Heart right ventricle (tissue), 16 donors: ENCODE measurements around the gene EML1. TPM values are rescaled to one million over a fixed set of nuclear protein-coding genes. Genes with fewer than 3 reads are reported as not detected.
A peak's percentile ranks its signal among the peaks of the same experiment; 100 is the strongest.

Experiments used
- ATAC-seq, 8 donors: fragments of 200-7000 bp; cut with Tn5 transposase; one replicate each; pipeline ENCODE4 v1.9.1; 2020; ENCODE audit warnings: mild to moderate bottlenecking in 8 of 8, moderate library complexity in 8 of 8, moderate number of reproducible peaks in 1 of 8
- DNase-seq, 2 donors: peaks; one replicate each; pipeline ENCODE4 v3.0.0-alpha.2; 2020
- H3K27ac ChIP-seq, 10 donors: fragments of 200-600 bp; sonication (generic) in 2 of 10; one replicate each; pipeline versions ENCODE4 v1.5.0 to v1.8.0; 2020 to 2022; ENCODE audit warnings: mild to moderate bottlenecking in 3 of 10
- H3K27me3 ChIP-seq, 7 donors: fragments of 200-600 bp; one replicate each; pipeline ENCODE4 v1.8.0; 2021 to 2022; ENCODE audit warnings: mild to moderate bottlenecking in 2 of 7
- H3K36me3 ChIP-seq, 9 donors: fragments of 200-600 bp; sonication (generic) in 1 of 9; one replicate each; pipeline versions ENCODE4 v1.5.0 to v1.8.0; 2020 to 2022; ENCODE audit warnings: mild to moderate bottlenecking in 2 of 9
- H3K4me1 ChIP-seq, 9 donors: fragments of 200-600 bp; sonication (generic) in 1 of 9; one replicate each; pipeline versions ENCODE4 v1.5.0 to v1.8.0; 2020 to 2022; ENCODE audit warnings: mild to moderate bottlenecking in 4 of 9
- H3K4me3 ChIP-seq, 10 donors: fragments of 200-600 bp; sonication (generic) in 2 of 10; one replicate each; pipeline versions ENCODE4 v1.5.0 to v1.8.0; 2020 to 2022; ENCODE audit warnings: mild to moderate bottlenecking in 7 of 10, moderate library complexity in 2 of 10
- H3K9me3 ChIP-seq, 11 donors: fragments of 200-600 bp in 10 of 11; sonication (generic) in 2 of 11; one replicate each; pipeline versions ENCODE4 v1.5.0 to v1.8.0; 2013 to 2022; ENCODE audit warnings: mild to moderate bottlenecking in 2 of 11, control low read depth in 1 of 11, moderate library complexity in 1 of 11
- CTCF ChIP-seq, 9 donors: fragments of 200-600 bp; sonication (generic) in 2 of 9; IDR thresholded peaks; one replicate each; pipeline versions ENCODE4 v1.5.0 to v1.8.0; 2021 to 2022; ENCODE audit warnings: antibody characterized with exemption in 9 of 9, mild to moderate bottlenecking in 5 of 9, moderate library complexity in 1 of 9
- WGBS, 2 donors: extraction: QIAGEN DNeasy Blood & Tissue Kit; methylation state at CpG; one replicate each; pipeline ENCODE4 v1.1.7; 2013; ENCODE audit warnings: inconsistent platforms in 1 of 2; 5-methylcytosine and 5-hydroxymethylcytosine counted together
- intact Hi-C, 10 donors: fragments of 100-400 bp; cut with DNase I; formaldehyde crosslinking; loops; one replicate each; pipeline versions ENCODE4 v1.11.1 to v1.14.2; 2022
- polyA plus RNA-seq, 2 donors: library from polyadenylated mRNA; stranded (reverse); fragments of 200-250 nt; gene quantifications; one replicate each; pipeline ENCODE4 v1.2.3, GENCODE V29; 2013
- total RNA-seq, 10 donors: library from RNA; stranded (reverse); fragmentation: NEBNext Ultra II Directional in 3 of 10; extraction: Animal tissue kit (Norgen Biotek cat#: 25700) in 3 of 10; gene quantifications; one replicate each; pipeline versions ENCODE4 v1.2.1 to v1.2.4, GENCODE V29; 2021 to 2023
- donor health status: Arrhythmogenic right ventricular cardiomyopathy.
- donor health status: ischemic (EF 13 %, LVEDD 7.1; RV severe dilation, severe dysfunction).
- donor health status: healthy with polysubstance abuse.
- donor health status: DM: no; HTN: yes; CAD: no.
- donor health status: DM: no; HTN: no; CAD: no.
- donor health status: ischemic (EF 25% LVEDD 6.9; RV normal size, moderate dysfunction).
- donor health status: ischemic (EF 25% LVEDD 5.7; RV mildly dilated, moderate dysfunction).
- donor health status: healthy.
- donor health status: DM: yes; HTN: yes; CAD: no.
- donor health status: Ischemic cardiomyopathy.
- donor health status: ischemic (EF 35%, LVEDD 5.7; RV mildly dilated, moderate dysfunction).
- donor health status: nonischemic (EF 11% LVEDD 7.7; RV severe dilation, severe dysfunction).
- donor health status: DM: yes; HTN: yes; CAD: no.
- donor health status: PGD.
- donor health status: ischemic (EF 29% LVEDD 5.4; RV normal size, mild dysfunction).
- donor health status: nonischemic (EF 23%, LVEDD 6.1; RV moderate dilation, normal function).

The EML1 gene
- total and polyA plus RNA-seq, 12 donors, result 9.1 to 49.2 (median 33.8) TPM

GRCh38 chr14:99840774-99841305 lies 47.6 kb downstream of the EML1 start:
- DNase-seq, result no peak
- peak overlapping the region in 1 of 10 donors; percentile 12 for H3K27ac ChIP-seq
- 59 to 71% methylated on average over 5 of the region's 5 CpGs for WGBS, 2 donors
- H3K27me3 ChIP-seq, result no peaks in the 10 kb centered on the region
- no peaks in the 10 kb centered on the region for H3K36me3 ChIP-seq
- no peak for TF ChIP-seq CTCF (IDR thresholded peaks at IDR 0.05)
- no peak overlapping the region for H3K4me3 ChIP-seq
- intact Hi-C loops, result no loop called here
- H3K9me3 ChIP-seq, result no peaks in the 10 kb centered on the region
- H3K4me1 ChIP-seq, result peaks cover 0 to 55% (median 29%) of the 10 kb centered on the region in 9 donors
- ATAC-seq, result peak in 5 of 8 donors; percentile 46 to 60 (median 49)

GRCh38 chr14:99841436-99842071 lies 48.3 kb downstream of the EML1 start:
- intact Hi-C loops, result no loop called here
- Histone ChIP-seq H3K27ac (no peak overlapping the region), H3K27me3 (no peaks in the 10 kb centered on the region), H3K4me1 (peaks cover 0 to 53% (median 29%) of the 10 kb centered on the region in 9 donors), H3K4me3 (no peak overlapping the region), H3K36me3 (no peaks in the 10 kb centered on the region), H3K9me3 (peaks cover 0 to 7% (median 0%) of the 10 kb centered on the region in 11 donors)
- DNase-seq (no peak), ATAC-seq (peak in 6 of 8 donors; percentile 25 to 92 (median 76))
- no peak for TF ChIP-seq CTCF (IDR thresholded peaks at IDR 0.05)
- WGBS, 2 donors, result 54 to 69% methylated on average over 9 of the region's 9 CpGs

GRCh38 chr14:99842141-99842540 lies 48.9 kb downstream of the EML1 start:
- TF ChIP-seq CTCF (IDR thresholded peaks at IDR 0.05), result no peak
- no peak for ATAC-seq
- no peak for DNase-seq
- Histone ChIP-seq H3K27me3 (no peaks in the 10 kb centered on the region), H3K9me3 (peaks cover 0 to 13% (median 4%) of the 10 kb centered on the region in 11 donors), H3K4me1 (peaks cover 0 to 47% (median 29%) of the 10 kb centered on the region in 9 donors), H3K27ac (no peak overlapping the region), H3K4me3 (no peak overlapping the region), H3K36me3 (no peaks in the 10 kb centered on the region)
- WGBS, 2 donors, result 72 to 79% methylated on average over 1 of the region's 1 CpG
- intact Hi-C loops, result no loop called here

- TF ChIP-seq CTCF (IDR thresholded peaks at IDR 0.05), result no peak
- Histone ChIP-seq H3K9me3 (peaks cover 0 to 22% (median 4%) of the 10 kb centered on the region in 11 donors), H3K4me3 (no peak overlapping the region), H3K27me3 (no peaks in the 10 kb centered on the region), H3K4me1 (peaks cover 0 to 2% (median 0%) of the 10 kb centered on the region in 9 donors), H3K27ac (no peak overlapping the region), H3K36me3 (peaks cover 0 to 13% (median 0%) of the 10 kb centered on the region in 9 donors)
- intact Hi-C loops, result no loop called here
- ATAC-seq (no peak), DNase-seq (no peak)
Observed at GRCh38 chr14:99846808-99847207, 53.6 kb downstream of the EML1 start.
